Left ventricle myocardium inferior (tissue), 1 donor: ENCODE results near the gene PPP1R18. TPM values are rescaled to one million over a fixed set of nuclear protein-coding genes. Genes with fewer than 3 reads are reported as not detected.
"Not testable (repeated sequence)": the region's sequence is repeated elsewhere in the genome, so short reads cannot be mapped to it uniquely, and the experiment has no call there.

Source experiments
- DNase-seq: peaks from one replicate; pipeline ENCODE4 v3.0.0-alpha.2; 2020
- H3K27ac ChIP-seq: fragments of 200-600 bp; replicated peaks from 2 replicates; pipeline ENCODE4 v1.8.0; 2021
- H3K27me3 ChIP-seq: fragments of 200-600 bp; 2 replicates; pipeline ENCODE4 v1.8.0; 2021; ENCODE audit warnings: low read depth
- H3K36me3 ChIP-seq: fragments of 200-600 bp; 2 replicates; pipeline ENCODE4 v1.8.0; 2021
- H3K4me1 ChIP-seq: fragments of 200-600 bp; 2 replicates; pipeline ENCODE4 v1.8.0; 2021
- H3K4me3 ChIP-seq: fragments of 200-600 bp; 2 replicates; pipeline ENCODE4 v1.8.0; 2021; ENCODE audit warnings: mild to moderate bottlenecking, moderate library complexity
- H3K9me3 ChIP-seq: fragments of 200-600 bp; replicated peaks from 2 replicates; pipeline ENCODE4 v1.8.0; 2021
- CTCF ChIP-seq: fragments of 200-600 bp; IDR thresholded peaks from 2 replicates; pipeline ENCODE4 v1.8.0; 2021; ENCODE audit warnings: antibody characterized with exemption, mild to moderate bottlenecking, borderline replicate concordance
- intact Hi-C: fragments of 100-400 bp; cut with micrococcal nuclease; formaldehyde crosslinking; loops from one replicate; pipeline ENCODE4 v1.11.0; 2022
- total RNA-seq: library from RNA; stranded (reverse); fragmentation: NEBNext Ultra II Directional; extraction: Animal tissue kit (Norgen Biotek cat#: 25700); gene quantifications from one replicate; pipeline ENCODE4 v1.2.1, GENCODE V29; 2021
- donor health status: DM: no; HTN: yes; CAD: no; lungs with severe emphysema.

The PPP1R18 gene
- total RNA-seq, 1 donor from 2014 or later: 14.5 TPM

GRCh38 chr6:30719356-30719755 lies 32.9 kb upstream of the PPP1R18 start:
- peak overlapping the region; percentile 95 for H3K4me3 ChIP-seq
- H3K4me1 ChIP-seq: peaks cover 72% of the 10 kb centered on the region
- intact Hi-C loops: no loop called here
- H3K27ac ChIP-seq: peak overlapping the region; percentile 98
- H3K36me3 ChIP-seq: peaks cover 26% of the 10 kb centered on the region
- no peak for DNase-seq
- no peaks in the 10 kb centered on the region for H3K9me3 ChIP-seq
- no peaks in the 10 kb centered on the region for H3K27me3 ChIP-seq
- TF ChIP-seq CTCF: no peak

- H3K27me3 ChIP-seq, H3K9me3 ChIP-seq, intact Hi-C loops, DNase-seq: not testable (repeated sequence)
- Histone ChIP-seq H3K4me1 (peaks cover 60% of the 10 kb centered on the region), H3K4me3 (peak overlapping the region; percentile 89), H3K36me3 (peaks cover 26% of the 10 kb centered on the region), H3K27ac (peak overlapping the region; percentile 98)
Observed at GRCh38 chr6:30717845-30718720, 31.6 kb upstream of the PPP1R18 start.

GRCh38 chr6:30717129-30717844 lies 30.8 kb upstream of the PPP1R18 start, which contains the start of gene MDC1:
TSS of gene MDC1 (minus strand) at chr6:30717281. CDS start at chr6:30715175, 2,106 bp downstream.
- Histone ChIP-seq H3K4me1 (peaks cover 52% of the 10 kb centered on the region), H3K27ac (peak within 1 kb of the TSS; percentile 98), H3K27me3 (no peaks in the 10 kb centered on the region), H3K4me3 (peak within 1 kb of the TSS; percentile 89), H3K9me3 (no peaks in the 10 kb centered on the region), H3K36me3 (peaks cover 30% of the 10 kb centered on the region)
- intact Hi-C loops: no loop called here
- DNase-seq: peak; percentile 100
- peak; percentile 66 for TF ChIP-seq CTCF

- Histone ChIP-seq H3K36me3 (peaks cover 35% of the 10 kb centered on the region), H3K4me3 (peak overlapping the region; percentile 89), H3K9me3 (no peaks in the 10 kb centered on the region), H3K27ac (peak overlapping the region; percentile 98), H3K4me1 (peaks cover 47% of the 10 kb centered on the region), H3K27me3 (no peaks in the 10 kb centered on the region)
- intact Hi-C loops: no loop called here
- DNase-seq: no peak
- no peak for TF ChIP-seq CTCF
Observed at GRCh38 chr6:30716879-30717128, 30.4 kb upstream of the PPP1R18 start.

- Histone ChIP-seq H3K27me3 (no peaks in the 10 kb centered on the region), H3K4me1 (peaks cover 29% of the 10 kb centered on the region), H3K9me3 (no peaks in the 10 kb centered on the region), H3K4me3 (no peak overlapping the region), H3K36me3 (peaks cover 60% of the 10 kb centered on the region), H3K27ac (no peak overlapping the region)
- DNase-seq: no peak
- intact Hi-C loops: no loop called here
- TF ChIP-seq CTCF: no peak
Observed at GRCh38 chr6:30714263-30714662, 27.8 kb upstream of the PPP1R18 start.

- peaks cover 12% of the 10 kb centered on the region for H3K4me1 ChIP-seq
- no peak for DNase-seq
- intact Hi-C loops: no loop called here
- peaks cover 74% of the 10 kb centered on the region for H3K36me3 ChIP-seq
- H3K27me3 ChIP-seq: no peaks in the 10 kb centered on the region
- H3K9me3 ChIP-seq: no peaks in the 10 kb centered on the region
- TF ChIP-seq CTCF: no peak
- no peak overlapping the region for H3K4me3 ChIP-seq
- no peak overlapping the region for H3K27ac ChIP-seq
Observed at GRCh38 chr6:30712441-30712945, 26.0 kb upstream of the PPP1R18 start.
